ENCODE results near the gene FPR1.
A peak's percentile ranks its signal among the peaks of the same experiment; 100 is the strongest.

FPR1 gene

DNA sequence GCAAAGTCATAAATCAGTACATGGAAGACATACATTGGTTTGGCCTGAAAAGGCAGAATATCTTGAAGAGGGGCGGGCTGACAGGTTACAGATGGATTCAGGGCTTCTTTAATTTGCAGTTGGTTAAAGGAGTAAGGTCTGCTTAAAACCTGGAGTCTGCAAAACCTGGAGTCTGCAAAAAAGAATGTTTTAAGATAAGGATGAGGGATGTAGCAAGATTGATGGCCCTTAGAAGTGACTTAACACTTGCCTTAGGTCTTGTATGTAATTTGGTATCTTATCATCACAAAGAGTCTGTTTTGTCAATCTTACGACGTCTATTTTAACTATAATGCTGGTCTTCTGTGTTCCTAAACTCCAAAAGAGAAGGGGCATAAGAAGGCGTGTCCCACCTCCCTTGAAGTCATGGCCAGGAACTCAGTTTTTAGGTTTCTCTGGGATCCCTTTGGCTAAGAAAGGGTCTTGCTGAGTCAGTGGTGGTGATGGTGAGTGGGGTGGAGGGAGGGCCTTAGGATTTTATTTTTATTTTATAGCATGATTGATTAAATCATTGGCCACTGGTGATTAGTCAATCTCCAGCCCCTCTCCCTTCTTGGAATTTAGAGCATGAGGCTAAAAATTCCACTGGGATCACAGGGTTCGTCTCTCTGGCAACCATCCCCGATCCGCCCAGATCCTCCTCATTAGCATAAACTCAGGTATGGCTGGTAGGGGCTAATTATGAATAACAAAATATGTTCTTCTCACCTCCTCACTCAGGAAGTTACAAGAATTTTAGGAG is 17.7 kb downstream of the FPR1 start:
- DNase-seq: no peak

DNA sequence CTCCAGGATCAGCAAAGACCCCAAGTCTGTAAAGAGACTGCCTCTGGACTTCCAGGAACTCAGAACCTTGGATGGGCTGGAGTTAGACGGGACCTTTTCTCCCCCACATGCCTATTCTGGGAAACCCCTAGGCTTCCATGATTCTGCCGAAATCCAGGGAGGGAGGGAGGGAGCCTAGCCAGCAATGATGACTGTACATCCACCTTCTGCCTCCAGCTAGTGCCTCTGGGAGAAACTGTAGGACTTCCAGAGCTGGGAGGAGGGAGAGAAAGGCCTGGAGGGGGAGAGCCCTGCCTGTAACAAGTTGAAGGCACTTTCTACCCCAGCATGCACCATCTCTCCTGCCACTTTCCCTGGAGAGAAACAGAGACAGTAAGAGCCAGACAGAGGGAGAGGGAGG is 21.9 kb downstream of the FPR1 start:
- no peak for DNase-seq

DNA sequence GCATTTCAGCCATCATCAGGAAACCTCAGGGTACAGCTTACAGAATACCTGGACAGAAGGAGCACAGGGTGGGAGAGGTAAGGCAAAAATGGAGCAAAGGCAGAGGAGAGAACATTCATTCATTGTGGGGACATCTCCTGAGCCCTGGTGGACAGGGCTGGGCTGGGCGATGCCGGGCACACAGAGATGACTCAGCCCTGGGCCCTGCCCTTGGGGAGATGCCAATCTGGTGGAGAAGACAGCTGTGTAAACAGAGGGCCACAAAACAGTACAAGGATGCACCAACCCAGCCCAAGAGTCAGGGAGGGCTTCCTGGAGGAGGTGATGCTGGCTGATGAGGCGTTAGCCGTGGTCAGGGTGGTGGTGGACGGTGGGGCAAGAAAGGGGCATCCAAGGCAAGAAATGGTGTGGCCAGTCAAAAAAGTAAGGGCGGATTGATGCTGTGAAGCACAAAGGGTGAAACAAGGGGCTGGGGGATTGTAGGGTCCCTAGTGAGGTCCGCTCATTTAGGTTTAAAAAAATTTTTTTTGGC is 24.3 kb downstream of the FPR1 start:
- DNase-seq: no peak

DNA sequence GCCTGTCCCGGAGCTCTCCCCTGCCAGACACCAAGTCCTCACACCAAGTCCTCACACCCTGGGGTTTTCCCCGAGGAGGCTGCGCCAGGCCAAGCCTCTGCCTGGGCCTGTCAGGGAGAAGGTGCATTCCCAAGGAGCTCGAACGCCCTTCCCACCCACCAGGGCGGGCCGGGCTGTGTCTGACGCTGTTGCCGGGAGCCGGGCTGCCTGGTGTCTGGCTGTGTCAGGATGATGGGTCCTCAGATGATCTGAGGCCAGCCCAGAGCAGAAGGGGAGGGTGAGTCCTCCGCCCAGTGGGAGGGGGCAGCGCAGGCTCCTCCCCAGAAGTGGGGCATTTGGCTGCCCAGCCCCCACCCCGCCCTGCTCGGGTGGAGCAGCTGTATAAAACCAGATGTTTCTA is 25.6 kb downstream of the FPR1 start:
- DNase-seq: no peak

DNA sequence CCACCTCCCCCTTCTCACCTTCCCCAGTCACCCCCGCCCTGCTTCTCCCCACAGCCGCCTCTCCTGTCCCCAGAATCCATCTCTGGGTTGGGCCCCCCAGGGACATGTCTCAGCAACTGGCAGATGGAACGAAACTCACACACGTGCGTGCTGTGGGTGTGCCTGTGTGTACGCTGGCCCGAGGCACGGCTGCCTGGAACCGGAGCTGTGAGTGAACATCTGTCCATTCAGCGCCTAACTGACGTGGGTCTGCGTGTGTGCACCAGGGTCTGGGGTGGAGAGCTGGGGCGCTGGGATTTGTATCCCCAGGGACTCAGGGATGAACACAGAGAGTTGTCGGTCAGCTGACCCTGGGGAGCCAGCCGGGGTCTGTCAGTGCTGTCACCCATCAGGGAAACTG is 27.1 kb downstream of the FPR1 start:
- DNase-seq: no peak

DNA sequence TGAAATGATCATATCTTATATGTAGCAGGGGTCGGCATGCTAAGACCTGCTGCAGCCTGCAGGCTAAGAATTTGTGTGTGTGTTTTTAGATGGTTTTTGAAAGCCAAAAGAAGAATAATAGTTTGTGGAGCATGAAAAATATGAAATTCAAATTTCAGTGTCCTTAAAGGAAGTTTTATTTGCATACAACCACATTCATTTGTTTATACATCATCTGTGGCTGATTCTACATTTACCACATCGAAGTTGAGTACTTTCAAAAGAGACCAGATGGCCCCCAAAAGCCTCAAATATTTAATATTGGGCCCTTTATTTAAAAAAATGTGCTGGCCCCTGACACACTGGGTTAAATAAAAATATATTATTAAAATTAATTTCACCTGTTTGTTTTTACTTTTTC is 29.2 kb downstream of the FPR1 start:
- DNase-seq: no peak

DNA sequence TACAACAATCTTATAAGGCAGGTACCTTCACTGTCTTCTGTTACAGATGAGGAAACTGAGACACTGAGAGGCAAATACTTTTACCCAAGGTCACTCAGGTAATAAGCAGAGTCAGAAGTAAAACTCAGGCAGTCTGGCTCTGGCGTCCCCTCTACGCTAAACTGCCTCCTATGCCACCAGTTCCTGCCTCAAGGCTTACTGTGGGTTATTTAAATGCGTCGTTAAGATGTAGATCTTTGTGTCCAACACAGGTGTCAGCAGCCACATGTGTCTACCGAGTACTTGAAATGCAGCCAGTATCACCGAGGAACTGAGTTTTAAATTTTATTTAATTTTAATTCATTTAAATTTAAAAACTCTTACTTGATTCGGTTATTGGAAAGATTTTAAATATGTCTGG is 29.8 kb downstream of the FPR1 start:
- DNase-seq: no peak

DNA sequence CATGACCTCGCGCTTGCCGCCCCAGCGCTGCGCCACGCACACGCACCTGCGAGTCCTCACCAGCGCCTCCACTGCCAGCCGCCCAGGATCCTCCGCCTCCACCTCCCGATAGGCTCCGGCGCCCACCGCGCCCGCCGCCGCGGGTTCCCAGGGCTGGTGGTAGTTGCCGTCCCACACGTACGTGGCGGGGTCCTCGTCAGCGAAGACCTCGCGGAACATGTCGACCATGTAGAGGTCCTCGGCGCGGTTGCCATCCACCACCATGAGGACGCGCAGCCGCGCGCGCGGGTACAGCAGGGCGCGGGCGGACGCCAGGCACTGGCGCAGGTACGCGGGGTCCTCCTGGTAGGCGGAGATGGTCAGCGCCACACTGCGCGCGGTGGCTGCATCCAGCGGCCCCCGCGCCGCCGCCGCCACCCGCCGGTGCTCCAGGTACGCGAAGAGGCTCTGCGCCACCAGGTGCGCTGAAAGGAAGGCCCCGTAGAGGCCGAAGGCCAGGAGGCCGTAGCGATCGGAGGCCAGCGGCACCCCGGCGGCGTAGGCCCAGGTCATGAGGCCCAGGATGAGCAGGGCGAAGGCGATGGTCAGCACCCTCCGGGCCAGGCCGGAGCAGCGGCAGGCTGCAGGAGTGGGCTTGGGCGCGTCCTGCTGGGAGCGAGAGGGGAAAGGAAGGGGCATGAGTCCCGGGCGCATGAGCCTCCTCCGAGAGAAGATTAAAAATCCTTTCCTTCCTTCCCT is 32.3 kb downstream of the FPR1 start:
- no peak for DNase-seq

DNA sequence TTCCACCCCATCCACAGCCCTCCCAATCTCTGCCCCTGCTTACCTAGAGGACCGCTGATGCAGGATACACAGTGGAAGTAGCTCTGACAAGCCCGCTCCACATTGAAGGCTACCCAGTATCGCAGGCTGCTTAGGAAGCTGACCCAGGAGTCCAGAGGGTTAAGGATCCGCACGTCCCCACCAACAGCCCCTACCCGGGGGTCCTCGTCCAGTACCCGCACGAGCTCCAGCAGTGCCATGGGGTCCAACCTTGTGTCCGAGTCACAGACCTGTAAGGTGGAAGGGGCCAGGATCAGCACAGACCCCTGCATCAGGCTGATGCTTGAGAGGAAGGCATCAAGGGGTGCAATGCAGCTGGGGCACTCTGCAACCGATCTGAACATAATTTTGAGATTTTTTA is 34.8 kb downstream of the FPR1 start:
- no peak for DNase-seq

DNA sequence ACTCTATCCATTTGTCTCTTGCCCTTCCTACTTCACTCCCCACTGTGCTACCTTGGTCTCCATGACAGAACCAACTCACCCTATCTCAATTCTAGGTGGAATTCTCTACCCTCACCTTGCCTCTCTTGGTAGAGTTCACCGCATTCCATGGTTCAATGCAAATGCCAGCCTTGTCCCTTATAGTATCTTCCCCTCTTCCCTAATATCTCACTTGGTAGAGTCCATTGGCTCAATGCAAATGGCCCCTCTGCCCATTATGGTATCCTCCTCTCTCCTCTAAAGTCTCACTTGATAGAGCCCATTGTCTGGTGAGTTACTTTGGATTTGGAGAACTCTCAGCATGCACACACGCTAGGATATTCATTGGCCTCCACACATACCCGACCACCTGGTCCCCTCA is 35.8 kb downstream of the FPR1 start:
- no peak for DNase-seq

DNA sequence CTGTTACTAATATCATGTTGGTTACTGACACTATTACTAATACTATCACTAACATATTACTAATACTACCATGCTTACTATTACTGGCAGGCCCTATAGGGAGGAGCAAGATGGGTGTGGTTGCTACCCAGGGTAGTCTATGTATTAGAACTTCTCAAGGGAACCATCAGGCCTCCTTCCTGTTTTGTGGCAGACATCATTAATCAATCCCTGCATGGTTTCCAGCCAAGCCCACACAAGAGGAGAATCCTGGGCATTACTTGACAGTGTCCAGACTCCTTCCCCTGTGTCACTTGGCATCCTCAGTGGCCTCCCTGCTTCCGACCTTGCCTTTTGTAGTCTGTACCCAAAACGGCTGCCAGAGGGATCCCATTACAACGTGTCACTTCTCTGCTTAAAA is 36.8 kb downstream of the FPR1 start:
- no peak for DNase-seq

DNA sequence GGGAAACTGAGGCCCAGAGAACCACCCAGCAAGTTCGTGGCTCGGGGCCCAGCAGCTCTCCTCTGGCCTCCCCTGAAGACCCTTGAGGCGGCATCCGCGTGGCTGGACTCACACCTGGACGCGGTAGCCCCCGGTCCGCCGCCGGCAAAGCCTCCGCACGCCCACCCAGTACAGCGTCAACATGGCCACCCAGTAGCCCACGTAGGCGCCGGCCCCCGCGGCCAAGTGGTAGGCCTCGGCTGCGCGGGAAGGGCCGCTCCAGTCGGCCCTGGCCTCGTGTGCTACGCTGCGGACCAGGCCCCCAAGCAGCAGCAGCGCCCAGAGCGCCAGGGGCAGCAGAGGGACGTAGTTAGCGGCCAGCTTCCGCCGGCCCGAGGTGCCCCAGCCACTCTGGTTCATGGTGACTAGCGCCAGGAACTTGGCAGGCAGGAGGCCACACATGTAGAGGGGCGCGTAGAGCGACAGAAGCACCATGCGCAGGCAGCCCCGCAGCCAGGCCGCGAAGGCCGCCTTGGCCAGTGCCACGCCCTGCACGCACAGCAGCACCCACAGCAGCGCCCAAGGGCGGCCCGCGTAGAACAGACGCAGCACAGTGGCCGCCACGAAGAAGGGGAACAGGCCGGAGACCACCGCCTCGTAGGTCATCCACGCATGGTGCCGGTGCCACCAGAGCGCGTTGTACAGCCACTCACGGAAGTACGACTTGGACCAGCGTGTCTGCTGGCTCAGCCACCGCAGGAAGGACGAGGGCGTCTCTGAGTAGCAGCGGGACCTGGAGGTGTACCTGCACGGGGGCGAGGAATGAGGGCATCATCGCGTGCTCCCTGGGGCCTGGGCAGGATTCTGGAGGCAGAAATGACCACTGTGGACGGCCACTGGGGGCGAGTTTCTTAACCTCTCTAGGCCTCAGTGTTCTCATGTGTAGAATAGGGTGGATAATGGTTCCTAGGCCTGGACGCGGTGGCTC is 38.1 kb downstream of the FPR1 start:
- DNase-seq: no peak

DNA sequence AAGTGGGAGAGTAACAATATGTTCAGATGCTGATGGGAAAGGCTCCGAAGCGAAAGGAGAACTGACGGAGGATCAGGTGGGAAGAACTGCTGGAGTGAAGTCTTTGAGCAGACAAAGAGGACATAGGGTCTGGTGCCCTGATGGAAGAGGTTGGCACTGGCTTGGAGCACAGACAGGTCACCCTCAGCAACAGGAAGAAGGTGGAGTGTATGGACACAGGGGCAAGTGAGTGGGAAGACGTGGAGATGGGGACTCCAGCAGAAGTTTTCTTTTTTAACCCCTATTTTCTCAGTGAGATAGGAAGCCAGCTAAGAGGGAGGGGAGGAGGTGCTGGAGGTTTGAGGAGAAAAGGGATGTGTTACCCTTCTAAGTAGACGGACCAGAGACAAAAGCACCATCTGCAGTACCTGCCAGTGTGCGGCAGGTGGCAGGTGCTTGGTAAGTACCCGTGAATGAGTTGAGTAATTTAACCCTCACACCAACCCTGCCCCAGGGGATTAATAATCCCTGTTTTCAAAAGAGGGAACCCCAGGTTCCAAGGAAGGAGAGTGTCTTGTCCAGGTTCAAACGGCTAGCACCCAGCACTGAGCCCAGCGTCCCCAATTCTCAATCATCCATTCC is 39.1 kb downstream of the FPR1 start:
- DNase-seq: no peak

DNA sequence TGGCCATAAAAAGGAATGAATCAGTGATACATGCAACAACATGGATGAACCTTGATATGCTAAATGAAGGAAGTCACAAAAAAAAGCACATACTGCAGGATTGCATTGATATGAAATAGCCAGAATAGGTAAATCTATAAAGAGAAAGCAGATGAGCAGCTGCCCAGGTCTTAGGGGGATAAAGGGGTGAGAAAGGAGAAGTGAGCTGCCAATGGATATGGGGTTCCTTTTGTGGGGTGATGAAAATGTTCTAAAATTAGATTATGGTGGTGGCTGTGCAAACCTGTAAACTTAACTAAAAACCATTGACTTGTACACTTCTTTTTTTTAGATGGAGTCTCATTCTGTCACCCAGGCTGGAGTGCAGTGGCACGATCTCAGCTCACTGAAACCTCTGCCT is 40.0 kb downstream of the FPR1 start:
- DNase-seq: no peak

DNA sequence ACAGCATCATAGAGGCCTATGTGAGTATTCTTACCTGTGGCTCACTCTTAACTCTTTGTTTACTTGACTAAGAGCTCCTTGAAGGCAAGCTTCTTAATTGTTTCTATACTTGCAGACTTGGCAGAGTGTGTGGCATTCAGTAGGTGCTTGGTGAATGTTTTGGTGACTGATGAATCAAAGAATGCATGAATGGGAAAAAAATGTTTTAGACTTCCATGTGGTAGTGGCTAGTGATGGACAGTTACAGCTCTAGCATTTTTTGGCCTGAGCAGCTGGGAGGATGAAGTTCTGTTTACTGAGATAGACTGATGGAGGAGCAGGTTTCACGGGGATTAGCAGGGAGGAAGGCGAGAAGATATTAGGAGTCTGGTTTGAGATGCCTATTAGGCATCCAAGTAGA is 41.5 kb downstream of the FPR1 start:
- no peak for DNase-seq

DNA sequence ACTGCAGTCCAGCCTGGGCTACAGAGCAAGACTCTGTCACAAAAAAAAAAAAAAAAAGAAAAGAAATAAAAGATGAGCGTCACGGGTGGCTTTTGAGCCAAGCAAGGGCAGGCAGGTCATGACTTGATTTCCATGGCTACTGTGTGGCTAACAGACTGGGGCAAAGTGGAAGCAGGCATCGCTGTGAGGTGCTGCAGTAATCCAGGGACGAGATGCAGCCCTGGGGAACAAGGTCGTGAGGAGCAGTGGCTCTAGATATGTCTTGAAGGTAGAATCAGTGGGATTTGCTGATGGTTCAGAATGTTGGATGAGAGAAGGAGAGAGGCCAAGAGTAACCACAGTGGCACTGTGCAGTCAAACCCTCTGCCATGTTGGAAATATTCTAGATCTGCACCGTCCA is 42.1 kb downstream of the FPR1 start:
- no peak for DNase-seq

DNA sequence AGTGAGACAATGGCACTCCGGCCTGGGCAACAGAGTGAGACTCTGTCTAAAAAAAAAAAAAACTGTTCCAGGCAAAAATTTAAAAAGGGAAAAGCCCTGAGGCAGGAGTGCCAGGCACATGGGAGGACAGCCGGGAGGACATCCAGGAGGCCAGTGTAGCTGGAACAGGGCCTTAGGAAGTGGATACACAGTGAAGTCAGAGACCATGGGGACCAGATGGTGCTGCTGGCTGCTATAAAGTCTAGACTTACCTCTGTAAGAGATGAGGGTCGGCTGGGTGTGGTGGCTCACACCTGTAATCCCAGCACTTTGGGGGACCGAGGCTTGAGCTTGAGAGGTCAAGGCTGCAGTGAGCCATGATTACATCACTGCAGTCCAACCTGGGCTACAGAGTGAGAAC is 42.9 kb downstream of the FPR1 start:
- no peak for DNase-seq

DNA sequence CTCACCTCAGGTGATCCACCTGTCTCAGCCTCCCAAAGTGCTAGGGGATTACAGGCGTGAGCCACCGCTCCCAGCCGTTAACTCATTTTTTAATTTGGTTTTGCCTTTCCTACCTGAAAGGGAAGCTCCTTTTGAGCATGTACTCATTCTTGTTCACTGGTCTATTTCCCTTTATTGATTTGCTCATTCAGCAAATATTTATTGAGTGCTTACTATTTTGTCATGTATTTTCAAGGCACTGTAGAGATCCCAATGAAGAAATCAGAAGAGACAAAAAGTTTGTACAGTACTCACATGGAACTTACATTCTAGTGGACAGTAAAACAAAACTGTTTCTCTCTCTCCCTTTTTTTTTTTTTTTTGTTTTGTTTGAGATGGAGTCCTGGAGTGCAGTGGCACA is 44.8 kb downstream of the FPR1 start:
- DNase-seq: no peak

DNA sequence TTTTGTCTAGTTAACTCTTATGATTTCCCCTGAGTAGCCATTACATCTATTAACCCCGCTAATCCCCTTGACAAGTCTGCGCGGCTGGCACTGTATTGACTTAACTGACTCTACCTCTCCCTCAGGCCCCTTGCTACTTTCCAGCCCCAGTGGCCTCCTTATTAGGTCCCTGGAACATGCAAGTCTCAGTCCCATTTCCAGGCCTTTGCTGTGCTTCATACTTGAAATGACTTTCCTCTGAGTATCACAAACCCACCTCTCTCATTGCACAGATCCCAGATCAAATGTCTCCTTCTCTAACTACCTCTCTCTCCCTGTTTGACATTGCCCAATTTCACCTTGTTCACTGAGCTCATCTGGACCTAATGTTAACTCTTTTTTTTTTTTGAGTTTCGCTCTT is 45.4 kb downstream of the FPR1 start:
- no peak for DNase-seq

DNA sequence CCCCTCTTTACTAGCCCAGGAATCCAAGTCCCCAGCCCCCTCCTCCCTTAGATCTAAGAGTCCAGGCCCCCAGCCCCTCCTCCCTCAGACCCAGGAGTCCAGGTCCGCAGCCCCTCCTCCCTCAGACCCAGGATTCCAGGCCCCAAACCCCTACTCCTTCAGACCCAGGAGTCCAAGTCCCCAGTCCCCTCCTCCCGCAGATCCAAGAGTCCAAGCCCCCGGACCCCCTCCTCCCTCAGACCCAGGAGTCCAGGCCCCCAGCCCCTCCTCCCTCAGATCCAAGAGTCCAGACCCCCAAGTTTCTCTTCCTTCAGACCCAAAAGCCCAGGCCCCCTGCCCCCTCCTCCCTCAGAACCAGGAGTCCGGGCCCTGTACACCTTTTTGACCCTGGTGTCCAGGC is 47.1 kb downstream of the FPR1 start:
- DNase-seq: no peak

DNA sequence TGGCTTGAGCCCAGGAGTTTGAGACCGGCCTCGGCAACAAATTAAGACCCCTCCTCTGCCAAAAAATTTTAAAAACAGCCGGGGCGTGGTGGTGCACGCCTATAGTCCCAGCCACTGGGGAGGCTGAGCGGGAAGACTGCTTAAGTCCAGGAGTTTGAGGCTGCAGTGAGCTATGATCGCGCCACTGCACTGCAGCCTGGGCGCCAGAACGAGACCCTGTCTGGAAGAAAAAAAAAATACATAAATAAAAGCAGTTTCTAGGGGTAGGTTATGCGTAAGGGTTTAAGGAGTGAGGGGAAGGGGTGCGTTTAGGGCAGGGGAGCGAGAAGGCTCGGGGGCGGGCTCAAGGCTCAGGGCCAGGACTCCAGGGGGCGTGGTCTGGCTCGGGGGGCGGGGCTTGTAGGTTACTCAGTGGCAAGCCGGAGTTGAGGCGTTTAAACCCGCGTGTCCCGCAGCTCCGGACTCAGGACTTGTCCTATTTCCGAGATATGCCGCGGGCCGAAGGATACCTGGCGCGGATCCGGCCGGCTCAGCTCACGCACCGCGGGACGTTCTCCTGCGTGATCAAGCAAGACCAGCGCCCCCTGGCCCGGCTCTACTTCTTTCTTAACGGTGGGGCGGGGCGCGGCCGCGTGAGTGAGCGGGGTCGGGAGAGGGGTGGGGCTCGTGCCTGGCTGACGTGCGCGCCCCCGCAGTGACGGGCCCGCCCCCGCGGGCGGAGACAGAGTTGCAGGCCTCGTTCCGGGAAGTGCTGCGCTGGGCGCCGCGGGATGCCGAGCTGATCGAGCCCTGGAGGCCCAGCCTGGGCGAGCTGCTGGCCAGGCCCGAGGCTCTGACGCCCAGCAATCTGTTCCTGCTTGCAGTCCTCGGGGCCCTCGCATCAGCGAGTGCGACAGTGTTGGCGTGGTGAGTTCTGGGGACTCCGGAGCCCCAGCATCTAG is 47.8 kb downstream of the FPR1 start:
- DNase-seq: peak in 1 of 2 experiments; percentile 0
